HG03571 (cell line): Measurements from ENCODE around the gene WDR45B.
"Not testable (repeated sequence)": the region's sequence is repeated elsewhere in the genome, so short reads cannot be mapped to it uniquely, and the experiment has no call there.

Experiments
- ATAC-seq: cut with Tn5 transposase; IDR thresholded peaks from one replicate; pipeline ENCODE4 v1.9.1; 2021; ENCODE audit not compliant: unreplicated experiment

The WDR45B gene

GRCh38 chr17:82586576-82587233, 61.5 kb downstream of the WDR45B start:
- no peak for ATAC-seq

DNA sequence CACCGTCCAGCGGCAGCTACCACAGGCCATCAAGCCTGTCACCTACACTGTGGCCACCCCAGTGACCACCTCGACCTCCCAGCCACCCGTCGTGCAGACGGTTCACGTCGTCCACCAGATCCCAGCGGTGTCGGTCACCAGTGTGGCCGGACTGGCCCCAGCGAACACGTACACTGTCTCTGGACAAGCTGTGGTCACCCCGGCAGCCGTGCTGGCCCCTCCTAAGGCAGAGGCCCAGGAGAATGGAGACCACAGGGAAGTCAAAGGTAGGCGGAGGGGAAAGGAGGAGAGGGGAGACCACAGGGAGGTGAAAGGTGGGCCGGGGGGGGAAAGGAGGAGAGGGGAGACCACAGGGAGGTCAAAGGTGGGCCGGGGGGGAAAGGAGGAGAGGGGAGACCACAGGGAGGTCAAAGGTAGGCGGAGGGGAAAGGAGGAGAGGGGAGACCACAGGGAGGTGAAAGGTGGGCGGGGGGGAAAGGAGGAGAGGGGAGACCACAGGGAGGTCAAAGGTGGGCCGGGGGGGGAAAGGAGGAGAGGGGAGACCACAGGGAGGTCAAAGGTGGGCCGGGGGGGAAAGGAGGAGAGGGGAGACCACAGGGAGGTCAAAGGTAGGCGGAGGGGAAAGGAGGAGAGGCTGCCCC, 62.2 kb downstream of the WDR45B start:
- ATAC-seq = not testable (repeated sequence)

- no peak for ATAC-seq
These were observed 64.5 kb downstream of the WDR45B start for GRCh38 chr17:82583720-82584234.

- ATAC-seq = no peak
These were observed 65.5 kb downstream of the WDR45B start for GRCh38 chr17:82582709-82583108.

- ATAC-seq = no peak
These were observed 66.0 kb downstream of the WDR45B start for GRCh38 chr17:82582213-82582612.

DNA sequence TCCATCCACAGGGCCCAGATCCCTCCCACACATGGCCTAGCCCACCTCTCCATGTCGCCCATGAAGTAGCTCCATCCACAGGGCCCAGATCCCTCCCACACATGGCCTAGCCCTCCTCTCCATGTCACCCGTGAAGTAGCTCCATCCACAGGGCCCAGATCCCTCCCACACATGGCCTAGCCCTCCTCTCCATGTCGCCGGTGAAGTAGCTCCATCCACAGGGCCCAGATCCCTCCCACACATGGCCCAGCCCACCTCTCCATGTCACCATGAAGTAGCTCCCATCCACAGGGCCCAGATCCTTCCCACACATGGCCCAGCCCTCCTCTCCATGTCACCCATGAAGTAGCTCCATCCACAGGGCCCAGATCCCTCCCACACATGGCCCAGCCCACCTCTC, 68.3 kb downstream of the WDR45B start:
- not testable (repeated sequence) for ATAC-seq

DNA sequence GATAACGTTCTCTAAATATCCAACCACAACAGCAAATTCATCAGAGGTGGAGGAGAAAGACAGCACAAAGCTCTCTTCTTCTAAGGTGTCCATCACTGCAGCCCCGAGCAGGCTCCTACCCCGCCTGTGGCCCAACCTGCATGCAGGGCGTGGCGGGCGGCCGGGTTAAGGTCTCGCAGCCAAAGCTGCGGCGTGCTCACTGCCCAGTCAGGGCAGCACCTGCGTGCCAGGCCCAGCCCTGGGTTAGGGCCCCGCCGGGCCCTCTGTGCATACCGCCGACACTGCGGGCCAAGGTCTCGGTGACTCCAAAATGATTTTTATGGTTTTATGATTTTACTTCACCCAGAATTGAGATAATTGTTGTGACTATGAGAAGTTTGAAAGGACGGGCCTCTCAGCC, 70.9 kb downstream of the WDR45B start:
- no peak for ATAC-seq

GRCh38 chr17:82575581-82576221, 72.5 kb downstream of the WDR45B start:
- not testable (repeated sequence) for ATAC-seq

- no peak for ATAC-seq
These were observed 74.2 kb downstream of the WDR45B start for GRCh38 chr17:82574041-82574440.

DNA sequence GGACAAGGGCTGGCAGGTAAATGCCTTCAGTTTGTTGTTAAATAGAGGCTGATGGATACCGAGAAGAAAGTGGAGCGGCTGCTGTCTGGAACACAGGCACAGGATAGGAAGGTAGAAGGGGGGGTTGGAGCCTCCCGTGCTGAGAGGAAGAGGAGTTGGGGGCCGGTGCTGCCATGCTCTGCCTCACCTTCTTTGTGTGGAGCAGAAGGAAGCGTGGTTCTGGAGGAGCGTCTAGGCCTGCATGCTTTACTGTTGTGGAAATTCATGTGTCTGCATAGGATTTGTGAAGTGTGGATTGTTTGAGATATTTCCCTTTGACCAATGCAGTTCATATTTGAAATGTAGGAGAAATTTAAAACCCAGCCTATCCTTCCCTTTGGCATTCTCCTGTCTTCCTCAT, 76.4 kb downstream of the WDR45B start:
- ATAC-seq = no peak

DNA sequence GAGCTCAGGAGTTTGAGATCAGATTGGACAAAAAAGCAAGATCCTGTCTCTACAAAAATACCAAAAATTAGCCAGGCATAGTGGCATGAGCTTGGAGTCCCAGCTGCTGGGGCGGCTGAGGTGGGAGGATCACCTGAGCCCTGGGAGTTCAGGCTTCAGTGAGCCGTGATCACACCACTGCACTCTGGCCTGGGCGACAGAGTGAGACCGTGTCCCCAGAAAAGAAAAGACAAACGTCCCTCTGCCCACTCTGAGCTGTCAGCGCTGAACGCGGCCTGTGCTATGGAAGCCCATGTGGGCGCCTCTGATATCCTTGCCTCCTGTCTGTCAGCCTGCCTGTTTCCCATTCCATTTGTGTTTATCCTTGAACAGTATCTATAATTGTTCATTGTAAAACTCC, 78.0 kb downstream of the WDR45B start:
- no peak for ATAC-seq

DNA sequence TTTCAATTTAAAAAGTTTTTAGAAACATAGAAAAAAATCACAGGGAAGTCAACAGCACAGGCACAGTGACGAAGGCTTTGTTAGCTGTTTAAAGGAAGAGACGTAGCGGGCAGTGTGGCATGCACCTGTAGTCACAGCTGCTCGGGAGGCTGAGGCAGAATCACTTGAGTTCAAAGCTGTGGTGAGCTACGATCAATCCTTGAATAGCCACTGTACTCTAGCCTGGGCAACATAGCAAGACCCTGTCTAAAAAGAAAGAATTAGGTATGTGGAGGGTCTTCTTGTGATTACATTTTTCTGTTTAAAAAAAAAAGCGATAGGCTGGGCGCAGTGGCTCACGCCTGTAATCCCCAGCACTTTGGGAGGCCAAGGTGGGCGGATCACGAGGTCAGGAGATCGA, 78.6 kb downstream of the WDR45B start:
- no peak for ATAC-seq

DNA sequence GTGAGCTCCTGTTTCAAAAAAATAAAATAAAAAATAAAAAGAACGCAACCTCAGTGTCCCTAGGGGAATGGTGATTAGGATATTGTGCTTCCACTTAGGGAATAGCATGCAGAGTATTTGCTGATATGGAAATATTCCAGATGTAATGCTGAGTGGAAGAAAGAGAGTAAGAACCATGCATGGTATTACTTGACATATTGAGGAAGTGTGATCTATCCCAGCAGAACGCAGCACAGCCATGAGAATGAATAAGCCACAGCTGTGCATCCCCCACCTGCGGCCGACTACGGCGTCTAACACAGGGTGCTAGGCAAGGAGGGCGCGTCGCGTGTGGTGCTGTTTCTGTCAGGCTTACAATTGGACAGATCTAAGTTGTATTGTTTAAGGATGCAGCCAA, 79.2 kb downstream of the WDR45B start:
- no peak for ATAC-seq

DNA sequence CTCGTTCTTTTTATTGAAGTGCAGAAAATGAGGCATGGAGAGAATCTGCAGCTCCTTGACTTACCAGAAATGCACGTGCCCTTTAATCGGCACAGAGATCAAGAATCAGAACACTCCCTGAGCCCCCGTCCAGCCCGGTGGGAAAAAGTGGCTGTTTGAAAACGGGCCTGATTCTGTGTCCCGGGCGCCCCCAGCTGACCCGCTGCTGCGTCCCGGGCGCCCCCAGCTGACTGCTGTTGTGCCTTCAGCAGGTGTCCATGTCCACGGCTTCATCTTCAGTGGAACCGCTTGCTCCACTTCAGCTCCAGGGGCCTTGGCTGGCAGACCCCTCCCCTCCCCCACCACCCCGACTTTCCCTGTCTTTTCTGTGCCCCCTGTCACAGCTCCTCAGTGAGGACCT, 81.0 kb downstream of the WDR45B start:
- ATAC-seq = no peak

DNA sequence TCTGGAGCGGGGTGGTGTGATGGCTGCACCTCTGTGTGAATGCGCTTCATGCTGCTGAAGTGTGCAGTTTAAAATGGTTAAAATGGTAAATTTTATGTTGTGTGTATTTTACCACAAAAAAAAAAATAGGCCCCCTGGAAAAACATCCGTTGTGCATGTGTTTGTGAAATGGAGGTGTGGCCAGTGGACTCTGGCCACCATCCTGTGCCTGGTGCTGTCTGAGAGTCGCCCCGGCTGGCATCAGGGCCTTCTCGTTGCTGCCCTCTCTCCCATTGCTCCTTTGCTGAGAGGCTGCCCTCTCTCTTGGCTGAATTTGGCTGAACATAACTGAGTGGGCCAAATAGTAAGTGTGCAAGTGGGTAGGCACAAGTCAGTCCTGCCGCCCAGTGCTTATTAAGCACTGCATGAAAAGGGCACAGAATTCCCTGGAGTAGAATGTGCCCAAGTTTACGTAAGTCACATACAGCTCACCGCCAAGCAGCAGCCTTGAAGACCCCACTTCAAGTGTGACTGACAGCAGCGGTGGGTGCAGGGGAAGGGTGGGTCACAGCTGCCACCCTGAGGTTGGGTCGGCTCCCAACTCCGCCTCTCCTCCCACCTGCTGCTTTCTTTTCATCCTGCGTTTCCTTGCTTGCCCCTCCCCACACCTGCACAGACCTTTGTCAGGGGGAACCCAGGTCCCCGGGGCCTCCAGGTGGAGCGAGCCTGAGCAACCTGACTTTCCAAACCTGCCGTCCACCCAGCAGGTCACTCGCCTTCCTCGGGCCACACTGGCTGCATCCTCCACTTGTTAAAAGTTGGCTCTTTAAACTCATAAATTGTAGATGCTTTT, 81.9 kb downstream of the WDR45B start:
- no peak for ATAC-seq

DNA sequence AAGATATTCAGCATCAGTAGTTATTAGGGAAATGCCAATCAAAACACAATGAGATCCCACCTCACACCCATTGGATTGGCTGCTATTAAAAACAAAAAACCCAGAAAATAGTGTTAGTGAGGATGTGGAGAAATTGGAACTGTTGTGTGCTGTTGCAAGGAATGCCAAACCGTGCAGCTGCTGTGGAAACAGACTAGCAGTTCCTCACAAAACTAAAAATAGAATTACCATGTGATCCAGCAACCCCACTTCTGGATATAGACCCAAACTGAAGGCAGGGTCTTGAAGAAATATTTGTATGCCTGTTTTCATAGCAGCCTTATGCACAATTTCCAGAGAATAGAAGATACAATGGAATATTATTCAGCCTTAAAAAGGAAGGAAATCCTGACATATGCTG, 82.7 kb downstream of the WDR45B start:
- no peak for ATAC-seq
